A549 (cell line): Measurements from ENCODE around the gene NAALADL1. TPM values are rescaled to one million over a fixed set of nuclear protein-coding genes. Genes with fewer than 3 reads are reported as not detected.
A peak's percentile ranks its signal among the peaks of the same experiment; 100 is the strongest.

ENCODE experiments used
- ATAC-seq, 2 experiments: fragments of 200-7000 bp in 1 of 2; fragments of >200 bp in 1 of 2; cut with Nextera tagmentation in 1 of 2; cut with Tn5 transposase in 1 of 2; 3 replicates each; pipeline versions ENCODE4 v1.8.0 to v1.9.1; 2018 to 2020; ENCODE audit warnings: mild to moderate bottlenecking in 1 of 2, moderate library complexity in 1 of 2
- CTCF ChIA-PET: fragments of 300-600 bp; sonication (Branson Sonifier 250); formaldehyde crosslinking; extraction: SDS; loops from one replicate; lab custom pipeline; 2021; ENCODE audit warnings: antibody characterized with exemption, inconsistent platforms; lab: Yijun Ruan, JAX
- POLR2A ChIA-PET: fragments of 350-600 bp; formaldehyde crosslinking; extraction: SDS; loops from one replicate; lab custom pipeline; 2021; ENCODE audit warnings: antibody characterized with exemption, inconsistent platforms; lab: Yijun Ruan, JAX
- DNase-seq, 2 experiments: peaks; one replicate each; pipeline versions ENCODE4 v3.0.0 to v3.0.0-alpha.2; 2011 to 2016; ENCODE audit warnings: low read depth in 1 of 2, low spot score in 1 of 2
- FAIRE-seq: peaks from 2 replicates; lab custom pipeline; 2011; peaks lifted over from hg19 to GRCh38; lab: Jason Lieb, UNC
- H3K27ac ChIP-seq, 2 experiments: fragments of >200 bp; sonication (Bioruptor Twin); formaldehyde crosslinking; 3 replicates each; pipeline ENCODE4 v1.5.1; 2016 to 2017
- H3K4me1 ChIP-seq: fragments of >200 bp; sonication (Bioruptor Twin); formaldehyde crosslinking; 3 replicates; pipeline ENCODE4 v1.6.1; 2016
- H3K4me2 ChIP-seq: fragments of >200 bp; sonication (Bioruptor Twin); formaldehyde crosslinking; 3 replicates; pipeline ENCODE4 v1.6.1; 2016
- H3K4me3 ChIP-seq: fragments of >200 bp; sonication (Bioruptor Twin); formaldehyde crosslinking; 3 replicates; pipeline ENCODE4 v1.5.1; 2016
- H3K9me3 ChIP-seq: fragments of >200 bp; sonication (Bioruptor Twin); formaldehyde crosslinking; 3 replicates; pipeline ENCODE4 v1.6.1; 2016
- BCL3 ChIP-seq: fragments of >200 bp; sonication (Bioruptor Twin); formaldehyde crosslinking; IDR thresholded peaks from 3 replicates; pipeline ENCODE4 v1.6.1; 2016
- CBX2 ChIP-seq: fragments of 200-600 bp; sonication (generic); IDR thresholded peaks from 2 replicates; pipeline ENCODE4 v1.6.1; 2016; ENCODE audit warnings: low read depth, mild to moderate bottlenecking, borderline replicate concordance
- CHD4 ChIP-seq: fragments of 200-600 bp; sonication (generic); IDR thresholded peaks from 2 replicates; pipeline ENCODE4 v1.6.1; 2016; ENCODE audit warnings: antibody characterized with exemption, mild to moderate bottlenecking, borderline replicate concordance
- EP300 ChIP-seq, 2 experiments: fragments of >200 bp; sonication (Bioruptor Twin); formaldehyde crosslinking; IDR thresholded peaks; 2 replicates in 1 of 2; 3 replicates in 1 of 2; pipeline ENCODE4 v1.6.1; 2016 to 2017
- ESRRA ChIP-seq: fragments of 150-350 bp; IDR thresholded peaks from 2 replicates; pipeline ENCODE4 v1.6.1; 2014; ENCODE audit warnings: mild to moderate bottlenecking, low read length, borderline replicate concordance
- FOSL2 ChIP-seq, 2 experiments: fragments of 450-650 bp in 1 of 2; fragments of >200 bp in 1 of 2; sonication (Bioruptor Twin) in 1 of 2; formaldehyde crosslinking; IDR thresholded peaks; 2 replicates each; pipeline versions ENCODE4 v1.5.0 to v1.6.1; 2016 to 2020; ENCODE audit warnings: mild to moderate bottlenecking in 1 of 2, moderate library complexity in 1 of 2
- GATA3 ChIP-seq: IDR thresholded peaks from 2 replicates; pipeline ENCODE4 v1.6.1; 2012; ENCODE audit warnings: borderline replicate concordance
- HOXA7 ChIP-seq: fragments of 250-450 bp; sonication (Bioruptor Pico); IDR thresholded peaks from 2 replicates; pipeline ENCODE4 v1.5.0; 2020; ENCODE audit warnings: mild to moderate bottlenecking, moderate library complexity
- HOXB13 ChIP-seq: fragments of 250-450 bp; sonication (Bioruptor Pico); IDR thresholded peaks from 2 replicates; pipeline ENCODE4 v1.5.0; 2020; ENCODE audit warnings: low read depth, mild to moderate bottlenecking, moderate library complexity
- KDM1A ChIP-seq: fragments of 200-600 bp; sonication (generic); IDR thresholded peaks from 2 replicates; pipeline ENCODE4 v1.6.1; 2016; ENCODE audit warnings: low read depth, mild to moderate bottlenecking
- MAZ ChIP-seq: fragments of 150-350 bp; IDR thresholded peaks from 2 replicates; pipeline ENCODE4 v1.6.1; 2014; ENCODE audit warnings: antibody characterized with exemption, low read depth, low read length, borderline replicate concordance
- MYC ChIP-seq: IDR thresholded peaks from 2 replicates; pipeline ENCODE4 v1.6.1; 2012; ENCODE audit warnings: mild to moderate bottlenecking, inconsistent platforms, low read length, improper control_type of control experiment, borderline replicate concordance
- NFE2L2 ChIP-seq: fragments of 150-350 bp; conservative IDR thresholded peaks from 2 replicates; pipeline ENCODE4 v1.6.1; 2014; ENCODE audit warnings: low read length
- POLR2A ChIP-seq: IDR thresholded peaks from 2 replicates; pipeline ENCODE4 v1.6.1; 2012; ENCODE audit warnings: mild to moderate bottlenecking, low read length
- RARB ChIP-seq: fragments of 250-450 bp; sonication (Bioruptor Pico); IDR thresholded peaks from 2 replicates; pipeline ENCODE4 v1.8.0; 2021; ENCODE audit warnings: mild to moderate bottlenecking, moderate library complexity
- RFX5 ChIP-seq: fragments of 450-650 bp; IDR thresholded peaks from 2 replicates; pipeline ENCODE4 v1.7.1; 2014; ENCODE audit warnings: antibody characterized with exemption, mild to moderate bottlenecking, moderate library complexity
- SMC3 ChIP-seq: fragments of >200 bp; sonication (Bioruptor Twin); formaldehyde crosslinking; IDR thresholded peaks from 3 replicates; pipeline ENCODE4 v1.6.1; 2018; ENCODE audit warnings: inconsistent platforms
- TFCP2L1 ChIP-seq: fragments of 250-450 bp; sonication (Bioruptor Pico); IDR thresholded peaks from 2 replicates; pipeline ENCODE4 v1.5.0; 2021; ENCODE audit warnings: mild to moderate bottlenecking
- TP53 ChIP-seq: fragments of 250-450 bp; sonication (Bioruptor Pico); IDR thresholded peaks from 2 replicates; pipeline ENCODE4 v1.5.0; 2021; ENCODE audit warnings: mild to moderate bottlenecking, moderate library complexity
- ZNF302 ChIP-seq: fragments of 250-450 bp; sonication (Bioruptor Pico); IDR thresholded peaks from 2 replicates; pipeline ENCODE4 v1.9.0; 2021; ENCODE audit warnings: inconsistent platforms, mild to moderate bottlenecking, moderate library complexity
- WGBS: methylation state at CpG from one replicate; pipeline ENCODE4 v1.1.6; 2017; ENCODE audit errors: missing lambda C conversion rate; 5-methylcytosine and 5-hydroxymethylcytosine counted together
- polyA plus RNA-seq, 4 experiments: library from polyadenylated mRNA; depleted of rRNA in 3 of 4; stranded (reverse); fragments of >200 nt; fragmentation: RNase III in 1 of 4; extraction: RNeasy Plus Mini Kit Qiagen cat#74134 plus additional on column Dnase treatment in 1 of 4; gene quantifications; 2 replicates in 3 of 4; 3 replicates in 1 of 4; pipeline ENCODE4 v1.2.3, GENCODE V29; 2011 to 2017
- TF ChIP-seq, protein P1 (sequence below): fragments of 200-600 bp; sonication (generic); IDR thresholded peaks from 2 replicates; pipeline ENCODE4 v1.6.1; 2016; ENCODE audit warnings: antibody characterized with exemption, mild to moderate bottlenecking, moderate library complexity
- TF ChIP-seq, protein P2 (sequence below): IDR thresholded peaks from 2 replicates; pipeline ENCODE4 v1.6.1; 2012
- TF ChIP-seq, protein P3 (sequence below): IDR thresholded peaks from 2 replicates; pipeline ENCODE4 v1.6.1; 2012; ENCODE audit warnings: low read depth, borderline replicate concordance
- TF ChIP-seq, protein P4 (sequence below): fragments of >200 bp; sonication (Bioruptor Twin); formaldehyde crosslinking; IDR thresholded peaks from 2 replicates; pipeline ENCODE4 v1.6.1; 2016

Gene NAALADL1
- polyA plus RNA-seq, 2 of the 4 experiments (the other 2 are of a cell fraction) = not detected

- TF ChIP-seq, protein P1, sequence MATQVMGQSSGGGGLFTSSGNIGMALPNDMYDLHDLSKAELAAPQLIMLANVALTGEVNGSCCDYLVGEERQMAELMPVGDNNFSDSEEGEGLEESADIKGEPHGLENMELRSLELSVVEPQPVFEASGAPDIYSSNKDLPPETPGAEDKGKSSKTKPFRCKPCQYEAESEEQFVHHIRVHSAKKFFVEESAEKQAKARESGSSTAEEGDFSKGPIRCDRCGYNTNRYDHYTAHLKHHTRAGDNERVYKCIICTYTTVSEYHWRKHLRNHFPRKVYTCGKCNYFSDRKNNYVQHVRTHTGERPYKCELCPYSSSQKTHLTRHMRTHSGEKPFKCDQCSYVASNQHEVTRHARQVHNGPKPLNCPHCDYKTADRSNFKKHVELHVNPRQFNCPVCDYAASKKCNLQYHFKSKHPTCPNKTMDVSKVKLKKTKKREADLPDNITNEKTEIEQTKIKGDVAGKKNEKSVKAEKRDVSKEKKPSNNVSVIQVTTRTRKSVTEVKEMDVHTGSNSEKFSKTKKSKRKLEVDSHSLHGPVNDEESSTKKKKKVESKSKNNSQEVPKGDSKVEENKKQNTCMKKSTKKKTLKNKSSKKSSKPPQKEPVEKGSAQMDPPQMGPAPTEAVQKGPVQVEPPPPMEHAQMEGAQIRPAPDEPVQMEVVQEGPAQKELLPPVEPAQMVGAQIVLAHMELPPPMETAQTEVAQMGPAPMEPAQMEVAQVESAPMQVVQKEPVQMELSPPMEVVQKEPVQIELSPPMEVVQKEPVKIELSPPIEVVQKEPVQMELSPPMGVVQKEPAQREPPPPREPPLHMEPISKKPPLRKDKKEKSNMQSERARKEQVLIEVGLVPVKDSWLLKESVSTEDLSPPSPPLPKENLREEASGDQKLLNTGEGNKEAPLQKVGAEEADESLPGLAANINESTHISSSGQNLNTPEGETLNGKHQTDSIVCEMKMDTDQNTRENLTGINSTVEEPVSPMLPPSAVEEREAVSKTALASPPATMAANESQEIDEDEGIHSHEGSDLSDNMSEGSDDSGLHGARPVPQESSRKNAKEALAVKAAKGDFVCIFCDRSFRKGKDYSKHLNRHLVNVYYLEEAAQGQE = peak; percentile 46; the same call in 1 of the 2 replicates
- TF ChIP-seq TFCP2L1 (CRISPR knock-in tag) (peak; percentile 88), HOXA7 (CRISPR knock-in tag) (0 out of 2 replicates have a peak, but pooled peaks have one; percentile 29), ZNF302 (CRISPR knock-in tag) (no peak), BCL3 (peak; percentile 69; the same call in 2 of the 3 replicates), FOSL2 (IDR thresholded peaks at IDR 0.05) (no peak), FOSL2 (CRISPR knock-in tag; IDR thresholded peaks at IDR 0.05) (peak; percentile 37; the same call in 1 of the 2 replicates), RFX5 (peak; percentile 51; the same call in 1 of the 2 replicates), HOXB13 (CRISPR knock-in tag) (peak; percentile 61; the same call in 1 of the 2 replicates), POLR2A (peak; percentile 67), ESRRA (peak; percentile 49; the same call in 1 of the 2 replicates), NFE2L2 (no peak), MYC (peak; percentile 69; the same call in 1 of the 2 replicates), TP53 (CRISPR knock-in tag) (peak; percentile 80; the same call in 1 of the 2 replicates), RARB (CRISPR knock-in tag) (0 out of 2 replicates have a peak, but pooled peaks have one; percentile 56)
- TF ChIP-seq, protein P2, sequence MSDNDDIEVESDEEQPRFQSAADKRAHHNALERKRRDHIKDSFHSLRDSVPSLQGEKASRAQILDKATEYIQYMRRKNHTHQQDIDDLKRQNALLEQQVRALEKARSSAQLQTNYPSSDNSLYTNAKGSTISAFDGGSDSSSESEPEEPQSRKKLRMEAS = peak; percentile 91
- TF ChIP-seq, protein P3, sequence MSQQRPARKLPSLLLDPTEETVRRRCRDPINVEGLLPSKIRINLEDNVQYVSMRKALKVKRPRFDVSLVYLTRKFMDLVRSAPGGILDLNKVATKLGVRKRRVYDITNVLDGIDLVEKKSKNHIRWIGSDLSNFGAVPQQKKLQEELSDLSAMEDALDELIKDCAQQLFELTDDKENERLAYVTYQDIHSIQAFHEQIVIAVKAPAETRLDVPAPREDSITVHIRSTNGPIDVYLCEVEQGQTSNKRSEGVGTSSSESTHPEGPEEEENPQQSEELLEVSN = peak; percentile 56; the same call in 1 of the 2 replicates
Measured at GRCh38 chr11:65095974-65096806, 37.8 kb upstream of the NAALADL1 start, which contains the start of gene VPS51 (continued).

DNA sequence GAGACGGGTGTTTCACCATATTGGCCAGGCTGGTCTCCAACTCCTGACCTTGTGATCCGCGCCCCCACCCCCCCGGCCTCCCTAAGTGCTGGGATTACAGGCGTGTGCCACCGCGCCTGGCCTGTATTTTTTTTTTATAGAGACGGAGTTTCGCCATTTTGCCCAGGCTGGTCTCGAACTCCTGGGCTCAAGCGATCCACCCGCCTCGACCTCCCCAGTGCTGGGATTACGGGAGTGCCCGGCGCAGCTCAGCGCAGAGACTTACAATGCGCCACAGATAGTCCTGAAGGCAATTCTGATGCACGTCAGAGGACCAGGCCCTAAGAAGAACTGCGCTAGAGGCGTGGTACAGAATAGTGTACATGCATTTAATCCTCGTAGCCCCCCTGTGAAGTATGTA lies 37.1 kb upstream of the NAALADL1 start:
- Histone ChIP-seq H3K4me3 (no peak overlapping the region), H3K4me1 (peaks cover 8% of the 10 kb centered on the region; the same call in 1 of the 3 replicates)
- ChIA-PET CTCF (interaction anchor here (2.3 to 9.2 kb wide), 3 partner anchors 10 to 81 kb away, joined by 7 to 153 read pairs (median 8); partner anchors contain the start of genes ARL2 and TM7SF2), POLR2A (interaction anchor here (1.1 to 3.0 kb wide), 2 partner anchors 16 to 251 kb away, joined by 3 to 8 read pairs; partner anchors contain the start of genes CDC42BPG and TM7SF2)
- TF ChIP-seq EP300 (IDR thresholded peaks at IDR 0.05) (no peak), ZNF302 (CRISPR knock-in tag) (no peak), TFCP2L1 (CRISPR knock-in tag) (no peak), POLR2A (no peak), GATA3 (no peak), MAZ (no peak), CHD4 (no peak), KDM1A (no peak), RFX5 (no peak), CBX2 (no peak), SMC3 (no peak)
- TF ChIP-seq, protein P4, sequence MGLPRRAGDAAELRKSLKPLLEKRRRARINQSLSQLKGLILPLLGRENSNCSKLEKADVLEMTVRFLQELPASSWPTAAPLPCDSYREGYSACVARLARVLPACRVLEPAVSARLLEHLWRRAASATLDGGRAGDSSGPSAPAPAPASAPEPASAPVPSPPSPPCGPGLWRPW = no peak
- TF ChIP-seq, protein P1 = no peak
- TF ChIP-seq, protein P3 = no peak
- TF ChIP-seq, all 56 proteins: peak for 0
- H3K4me2 ChIP-seq = peak overlapping the region; percentile 98
- H3K27ac ChIP-seq = peak overlapping the region; percentile 95 to 96; a peak in 4 of 6 replicates
- FAIRE-seq (no peak), DNase-seq (no peak), ATAC-seq (no peak)
- 85% methylated on average over 21 of the region's 22 CpGs for whole genome bisulfite sequencing
- no peaks in the 10 kb centered on the region for H3K9me3 ChIP-seq
